Skeletal muscle tissue (tissue), 4 donors: ENCODE results near the gene TLE2. TPM values are rescaled to one million over a fixed set of nuclear protein-coding genes. Genes with fewer than 3 reads are reported as not detected.
A peak's percentile ranks its signal among the peaks of the same experiment; 100 is the strongest.

Experiments used
- H3K27ac ChIP-seq: one replicate; pipeline ENCODE4 v1.7.0; 2013; ENCODE audit warnings: mild to moderate bottlenecking, low read depth, low read length, inconsistent platforms
- H3K27me3 ChIP-seq, 3 donors: one replicate each; pipeline ENCODE4 v1.7.0; 2013; ENCODE audit warnings: low read length in 3 of 3; ENCODE audit not compliant: control insufficient read depth in 3 of 3, insufficient read depth in 3 of 3
- H3K36me3 ChIP-seq, 3 donors: one replicate each; pipeline ENCODE4 v1.7.0; 2013; ENCODE audit warnings: low read length in 3 of 3; ENCODE audit not compliant: control insufficient read depth in 3 of 3, insufficient read depth in 3 of 3
- H3K4me1 ChIP-seq, 3 donors: one replicate each; pipeline ENCODE4 v1.7.0; 2013; ENCODE audit warnings: low read length in 3 of 3, mild to moderate bottlenecking in 3 of 3; ENCODE audit not compliant: control insufficient read depth in 3 of 3, insufficient read depth in 3 of 3
- H3K4me3 ChIP-seq, 3 donors: one replicate each; pipeline ENCODE4 v1.7.0; 2013; ENCODE audit warnings: low read length in 3 of 3
- H3K9ac ChIP-seq, 3 donors: one replicate each; pipeline ENCODE4 v1.7.0; 2013; ENCODE audit warnings: low read length in 3 of 3, mild to moderate bottlenecking in 3 of 3, moderate library complexity in 2 of 3, low read depth in 1 of 3
- H3K9me3 ChIP-seq, 3 donors: one replicate each; pipeline ENCODE4 v1.7.0; 2013; ENCODE audit warnings: low read length in 3 of 3; ENCODE audit not compliant: control insufficient read depth in 3 of 3
- total RNA-seq: library from RNA; depleted of rRNA; stranded (reverse); fragments of >200 nt; gene quantifications from one replicate; pipeline ENCODE4 v1.2.3, GENCODE V29; 2014
- donor health status: Osteomylitis.

Gene TLE2
- total RNA-seq, 1 donor from 2014 or later: 9.4 TPM

- peak overlapping the region; percentile 35 to 68 (median 56) for H3K4me3 ChIP-seq
- no peak overlapping the region for H3K27ac ChIP-seq
- H3K9ac ChIP-seq: peak overlapping the region; percentile 28 to 72 (median 43)
- no peaks in the 10 kb centered on the region for H3K27me3 ChIP-seq
- peaks cover 0 to 1% (median 0%) of the 10 kb centered on the region in 3 donors for H3K36me3 ChIP-seq
- H3K9me3 ChIP-seq: no peaks in the 10 kb centered on the region
- H3K4me1 ChIP-seq: peaks cover 9 to 13% (median 10%) of the 10 kb centered on the region in 3 donors
Measured at GRCh38 chr19:3047496-3048189, 18.6 kb upstream of the TLE2 start.

GRCh38 chr19:3046698-3047495 is 17.8 kb upstream of the TLE2 start:
- Histone ChIP-seq H3K9ac (peak overlapping the region in 2 of 3 donors; percentile 28 to 72), H3K9me3 (no peaks in the 10 kb centered on the region), H3K27me3 (no peaks in the 10 kb centered on the region)

GRCh38 chr19:3045885-3046697 is 17.0 kb upstream of the TLE2 start:
- H3K4me1 ChIP-seq: peaks cover 7 to 10% (median 8%) of the 10 kb centered on the region in 3 donors
- H3K9ac ChIP-seq: no peak overlapping the region
- H3K27ac ChIP-seq: no peak overlapping the region
- no peak overlapping the region for H3K4me3 ChIP-seq
- no peaks in the 10 kb centered on the region for H3K27me3 ChIP-seq
- no peaks in the 10 kb centered on the region for H3K9me3 ChIP-seq
- H3K36me3 ChIP-seq: no peaks in the 10 kb centered on the region

More at GRCh38 chr19:3046698-3047495, 17.8 kb upstream of the TLE2 start:
- H3K4me3 ChIP-seq: peak overlapping the region; percentile 35 to 68 (median 56)
- H3K36me3 ChIP-seq: no peaks in the 10 kb centered on the region
- H3K27ac ChIP-seq: no peak overlapping the region
- H3K4me1 ChIP-seq: peaks cover 9 to 13% (median 10%) of the 10 kb centered on the region in 3 donors

- H3K36me3 ChIP-seq: no peaks in the 10 kb centered on the region
- H3K9me3 ChIP-seq: no peaks in the 10 kb centered on the region
- no peaks in the 10 kb centered on the region for H3K27me3 ChIP-seq
- no peak overlapping the region for H3K4me3 ChIP-seq
- H3K27ac ChIP-seq: no peak overlapping the region
- H3K4me1 ChIP-seq: peaks cover 6 to 10% (median 6%) of the 10 kb centered on the region in 3 donors
- H3K9ac ChIP-seq: no peak overlapping the region
Measured at GRCh38 chr19:3045191-3045590, 16.1 kb upstream of the TLE2 start.

GRCh38 chr19:3042621-3043267 is 13.7 kb upstream of the TLE2 start:
- no peaks in the 10 kb centered on the region for H3K27me3 ChIP-seq
- H3K9ac ChIP-seq: no peak overlapping the region
- H3K4me3 ChIP-seq: no peak overlapping the region
- H3K27ac ChIP-seq: no peak overlapping the region
- H3K36me3 ChIP-seq: no peaks in the 10 kb centered on the region
- H3K4me1 ChIP-seq: peaks cover 5 to 12% (median 11%) of the 10 kb centered on the region in 3 donors
- no peaks in the 10 kb centered on the region for H3K9me3 ChIP-seq

- Histone ChIP-seq H3K9me3 (no peaks in the 10 kb centered on the region), H3K9ac (no peak overlapping the region), H3K27ac (no peak overlapping the region), H3K4me1 (peaks cover 0 to 11% (median 9%) of the 10 kb centered on the region in 3 donors), H3K4me3 (no peak overlapping the region), H3K27me3 (no peaks in the 10 kb centered on the region), H3K36me3 (no peaks in the 10 kb centered on the region)
Measured at GRCh38 chr19:3041761-3042620, 12.9 kb upstream of the TLE2 start.

- no peaks in the 10 kb centered on the region for H3K36me3 ChIP-seq
- no peak overlapping the region for H3K27ac ChIP-seq
- H3K9me3 ChIP-seq: no peaks in the 10 kb centered on the region
- no peak overlapping the region for H3K4me3 ChIP-seq
- no peaks in the 10 kb centered on the region for H3K27me3 ChIP-seq
- H3K9ac ChIP-seq: peak overlapping the region in 1 of 3 donors; percentile 20
- peaks cover 4 to 15% (median 12%) of the 10 kb centered on the region in 3 donors for H3K4me1 ChIP-seq
Measured at GRCh38 chr19:3041327-3041726, 12.2 kb upstream of the TLE2 start.

GRCh38 chr19:3039641-3040077 is 10.6 kb upstream of the TLE2 start:
- Histone ChIP-seq H3K27ac (peak overlapping the region; percentile 18), H3K4me1 (peaks cover 15 to 28% (median 22%) of the 10 kb centered on the region in 3 donors), H3K9ac (no peak overlapping the region), H3K27me3 (no peaks in the 10 kb centered on the region), H3K36me3 (no peaks in the 10 kb centered on the region), H3K4me3 (no peak overlapping the region), H3K9me3 (no peaks in the 10 kb centered on the region)

GRCh38 chr19:3039125-3039524 is 10.0 kb upstream of the TLE2 start:
- no peaks in the 10 kb centered on the region for H3K36me3 ChIP-seq
- H3K4me3 ChIP-seq: no peak overlapping the region
- H3K4me1 ChIP-seq: peaks cover 20 to 32% (median 27%) of the 10 kb centered on the region in 3 donors
- no peaks in the 10 kb centered on the region for H3K27me3 ChIP-seq
- peak overlapping the region; percentile 18 for H3K27ac ChIP-seq
- no peak overlapping the region for H3K9ac ChIP-seq
- no peaks in the 10 kb centered on the region for H3K9me3 ChIP-seq
